H9 (cell line): ENCODE measurements around the gene INSR. TPM values are rescaled to one million over a fixed set of nuclear protein-coding genes. Genes with fewer than 3 reads are reported as not detected.

Source experiments
- DNase-seq: peaks from one replicate; pipeline ENCODE4 v3.0.0-alpha.2; 2017
- H2AFZ ChIP-seq: one replicate; pipeline ENCODE4 v1.6.1; 2013; ENCODE audit warnings: mild to moderate bottlenecking, low read length, control low read depth, moderate library complexity
- H2AK5ac ChIP-seq: 2 replicates; pipeline ENCODE4 v1.6.1; 2013; ENCODE audit warnings: low read length, control low read depth, mixed read lengths; ENCODE audit not compliant: insufficient read length
- H2BK120ac ChIP-seq: one replicate; pipeline ENCODE4 v1.6.1; 2013; ENCODE audit warnings: low read depth, mild to moderate bottlenecking, low read length, control low read depth, inconsistent platforms; ENCODE audit not compliant: poor library complexity, severe bottlenecking
- H2BK12ac ChIP-seq: 2 replicates; pipeline ENCODE4 v1.6.1; 2013; ENCODE audit warnings: low read length, control low read depth, mixed read lengths, low read depth; ENCODE audit not compliant: insufficient read length
- H2BK15ac ChIP-seq: 2 replicates; pipeline ENCODE4 v1.6.1; 2013; ENCODE audit warnings: low read depth, low read length, control low read depth
- H2BK20ac ChIP-seq: one replicate; pipeline ENCODE4 v1.6.1; 2013; ENCODE audit warnings: low read depth, mild to moderate bottlenecking, low read length, control low read depth, inconsistent platforms; ENCODE audit not compliant: poor library complexity, severe bottlenecking
- H2BK5ac ChIP-seq: 2 replicates; pipeline ENCODE4 v1.6.1; 2013; ENCODE audit warnings: low read length, control low read depth, mixed read lengths; ENCODE audit not compliant: insufficient read length
- H3K14ac ChIP-seq: 2 replicates; pipeline ENCODE4 v1.6.1; 2013; ENCODE audit warnings: low read length, control low read depth; ENCODE audit not compliant: insufficient read depth
- H3K18ac ChIP-seq: 2 replicates; pipeline ENCODE4 v1.6.1; 2013; ENCODE audit warnings: low read depth, mild to moderate bottlenecking, mixed read lengths, low read length, control low read depth; ENCODE audit not compliant: insufficient read length
- H3K23ac ChIP-seq: 2 replicates; pipeline ENCODE4 v1.6.1; 2013; ENCODE audit warnings: low read length, control low read depth, mixed read lengths, low read depth; ENCODE audit not compliant: insufficient read length
- H3K23me2 ChIP-seq: 2 replicates; pipeline ENCODE4 v1.6.1; 2013; ENCODE audit warnings: low read depth, mild to moderate bottlenecking, mixed read lengths, low read length, control low read depth; ENCODE audit not compliant: insufficient read length, poor library complexity, severe bottlenecking
- H3K27ac ChIP-seq: 2 replicates; pipeline ENCODE4 v1.5.1; 2013; ENCODE audit warnings: low read length, control low read depth, mixed read lengths, low read depth; ENCODE audit not compliant: insufficient read length
- H3K27me3 ChIP-seq: 2 replicates; pipeline ENCODE4 v1.6.1; 2013; ENCODE audit warnings: low read length, control low read depth, inconsistent platforms; ENCODE audit not compliant: insufficient read depth
- H3K4ac ChIP-seq: 2 replicates; pipeline ENCODE4 v1.6.1; 2013; ENCODE audit warnings: low read depth, mild to moderate bottlenecking, control low read depth, inconsistent platforms, low read length, moderate library complexity
- H3K4me1 ChIP-seq: 2 replicates; pipeline ENCODE4 v1.6.1; 2013; ENCODE audit warnings: low read length, control low read depth, inconsistent platforms; ENCODE audit not compliant: insufficient read depth
- H3K4me2 ChIP-seq: 2 replicates; pipeline ENCODE4 v1.6.1; 2013; ENCODE audit warnings: low read length, control low read depth, mixed read lengths; ENCODE audit not compliant: insufficient read length, insufficient read depth
- H3K56ac ChIP-seq: 2 replicates; pipeline ENCODE4 v1.6.1; 2013; ENCODE audit warnings: low read depth, mild to moderate bottlenecking, mixed read lengths, low read length, control low read depth; ENCODE audit not compliant: insufficient read length
- H3K79me1 ChIP-seq: 2 replicates; pipeline ENCODE4 v1.6.1; 2013; ENCODE audit warnings: low read depth, mild to moderate bottlenecking, moderate library complexity, low read length, control low read depth, inconsistent platforms; ENCODE audit not compliant: insufficient read depth, poor library complexity, severe bottlenecking
- H3K79me2 ChIP-seq: 2 replicates; pipeline ENCODE4 v1.6.1; 2013; ENCODE audit warnings: low read length, control low read depth, inconsistent platforms; ENCODE audit not compliant: insufficient read depth
- H3K9ac ChIP-seq: 2 replicates; pipeline ENCODE4 v1.6.1; 2013; ENCODE audit warnings: low read length, control low read depth, mixed read lengths; ENCODE audit not compliant: insufficient read length; ENCODE audit errors: extremely low read depth
- H3K9me3 ChIP-seq: one replicate; pipeline ENCODE4 v1.6.1; 2013; ENCODE audit warnings: low read depth, low read length, inconsistent platforms; ENCODE audit not compliant: control insufficient read depth
- H3T11ph ChIP-seq: one replicate; pipeline ENCODE4 v1.6.1; 2013; ENCODE audit warnings: mild to moderate bottlenecking, low read length, control low read depth, inconsistent platforms
- H4K20me1 ChIP-seq: one replicate; pipeline ENCODE4 v1.6.1; 2013; ENCODE audit not compliant: control insufficient read depth, insufficient read length, insufficient read depth
- H4K5ac ChIP-seq: 2 replicates; pipeline ENCODE4 v1.6.1; 2013; ENCODE audit warnings: low read depth, mild to moderate bottlenecking, mixed read lengths, low read length, control low read depth; ENCODE audit not compliant: insufficient read length
- H4K8ac ChIP-seq: replicated peaks from 2 replicates; pipeline ENCODE4 v1.6.1; 2013; ENCODE audit warnings: low read length, control low read depth, mixed read lengths, low read depth; ENCODE audit not compliant: insufficient read length
- H4K91ac ChIP-seq: 2 replicates; pipeline ENCODE4 v1.6.1; 2013; ENCODE audit warnings: low read depth, mild to moderate bottlenecking, moderate library complexity, mixed read lengths, low read length, control low read depth; ENCODE audit not compliant: insufficient read length
- H3K27ac Mint-ChIP-seq, 3 experiments: 2 replicates in 2 of 3; 3 replicates in 1 of 3; pipeline ENCODE4 v1.8.0; 2020 to 2021; ENCODE audit warnings: mixed read lengths in 3 of 3, mild to moderate bottlenecking in 1 of 3, moderate library complexity in 1 of 3
- H3K27me3 Mint-ChIP-seq: 2 replicates; pipeline ENCODE4 v1.8.0; 2021; ENCODE audit warnings: low read depth, mild to moderate bottlenecking, moderate library complexity, mixed read lengths
- H3K36me3 Mint-ChIP-seq, 3 experiments: 2 replicates in 2 of 3; 3 replicates in 1 of 3; pipeline ENCODE4 v1.8.0; 2020 to 2021; ENCODE audit warnings: low read depth in 3 of 3, mixed read lengths in 3 of 3; ENCODE audit not compliant: insufficient read depth in 1 of 3
- H3K4me1 Mint-ChIP-seq, 2 experiments: 2 replicates each; pipeline ENCODE4 v1.8.0; 2020; ENCODE audit warnings: mixed read lengths in 2 of 2
- H3K4me3 Mint-ChIP-seq, 2 experiments: 2 replicates in 1 of 2; 3 replicates in 1 of 2; pipeline ENCODE4 v1.8.0; 2020 to 2021; ENCODE audit warnings: mild to moderate bottlenecking in 2 of 2, mixed read lengths in 2 of 2, moderate library complexity in 1 of 2
- H3K9me3 Mint-ChIP-seq, 2 experiments: 2 replicates in 1 of 2; 3 replicates in 1 of 2; pipeline ENCODE4 v1.8.0; 2020; ENCODE audit warnings: mild to moderate bottlenecking in 2 of 2, mixed read lengths in 2 of 2, moderate library complexity in 1 of 2
- WGBS: extraction: QIAGEN DNeasy Blood & Tissue Kit; methylation state at CpG from one replicate; pipeline ENCODE4 v1.1.7; 2013; ENCODE audit warnings: missing lambda C conversion rate, low lambda C conversion rate, mixed read lengths; ENCODE audit not compliant: insufficient read length; ENCODE audit errors: extremely low coverage; 5-methylcytosine and 5-hydroxymethylcytosine counted together
- total RNA-seq: library from RNA; stranded (reverse); gene quantifications from 2 replicates; pipeline ENCODE4 v1.2.1, GENCODE V29; 2021
- TF ChIP-seq, protein P1 (sequence below): fragments of 200-600 bp; sonication (generic); conservative IDR thresholded peaks from 3 replicates; pipeline ENCODE4 v1.8.0; 2021; ENCODE audit warnings: antibody characterized with exemption, mild to moderate bottlenecking

Gene INSR
- total RNA-seq, 1 experiment from 2014 or later = 39.8 TPM

DNA sequence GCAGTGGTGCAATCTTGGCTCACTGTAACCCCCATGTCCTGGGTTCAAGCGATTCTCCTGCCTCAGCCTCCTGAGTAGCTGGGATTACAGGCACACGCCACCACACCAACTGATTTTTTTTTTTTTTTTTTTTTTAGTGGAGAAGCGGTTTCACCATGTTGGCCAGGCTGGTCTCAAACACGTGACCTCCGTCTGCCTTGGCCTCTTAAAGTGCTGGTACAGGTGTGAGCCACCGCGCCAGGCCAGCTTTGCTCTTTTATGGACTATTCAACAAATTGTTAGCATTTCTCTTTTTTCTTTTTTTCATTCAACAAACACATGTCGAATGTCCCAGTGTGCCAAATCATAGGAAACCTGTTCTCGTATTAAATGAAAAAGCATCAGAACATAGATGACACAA lies 99.6 kb downstream of the INSR start:
- Histone ChIP-seq H2BK120ac (no peak overlapping the region), H3K27me3 (no peaks in the 10 kb centered on the region), H4K91ac (no peak overlapping the region), H3K14ac (no peak overlapping the region), H4K8ac (no peak overlapping the region), H3K79me2 (no peaks in the 10 kb centered on the region), H3K9ac (no peak overlapping the region), H3K9me3 (no peaks in the 10 kb centered on the region), H3K27ac (no peak overlapping the region), H2BK5ac (no peak overlapping the region), H2BK12ac (no peak overlapping the region), H3K4ac (no peak overlapping the region), H3K4me2 (no peak overlapping the region), H3K18ac (no peak overlapping the region), H2AFZ (no peak overlapping the region), H2BK20ac (no peak overlapping the region), H3T11ph (no peak overlapping the region), H3K56ac (no peak overlapping the region), H2BK15ac (no peak overlapping the region), H4K5ac (no peak overlapping the region), H3K23ac (no peak overlapping the region), H2AK5ac (no peak overlapping the region), H3K4me1 (no peaks in the 10 kb centered on the region; the same call in 1 of the 2 replicates), H4K20me1 (no peaks in the 10 kb centered on the region), H3K23me2 (peaks cover 3% of the 10 kb centered on the region), H3K79me1 (no peaks in the 10 kb centered on the region)
- Mint-ChIP-seq H3K27ac (no peak overlapping the region), H3K9me3 (no peaks in the 10 kb centered on the region; a peak in 1 of 5 replicates), H3K4me3 (no peak overlapping the region), H3K36me3 (no peaks in the 10 kb centered on the region), H3K27me3 (no peaks in the 10 kb centered on the region), H3K4me1 (peaks cover 4 to 23% of the 10 kb centered on the region in 2 experiments)
- WGBS = no CpG with 5 or more reads among the region's 9 CpGs
- TF ChIP-seq, protein P1, sequence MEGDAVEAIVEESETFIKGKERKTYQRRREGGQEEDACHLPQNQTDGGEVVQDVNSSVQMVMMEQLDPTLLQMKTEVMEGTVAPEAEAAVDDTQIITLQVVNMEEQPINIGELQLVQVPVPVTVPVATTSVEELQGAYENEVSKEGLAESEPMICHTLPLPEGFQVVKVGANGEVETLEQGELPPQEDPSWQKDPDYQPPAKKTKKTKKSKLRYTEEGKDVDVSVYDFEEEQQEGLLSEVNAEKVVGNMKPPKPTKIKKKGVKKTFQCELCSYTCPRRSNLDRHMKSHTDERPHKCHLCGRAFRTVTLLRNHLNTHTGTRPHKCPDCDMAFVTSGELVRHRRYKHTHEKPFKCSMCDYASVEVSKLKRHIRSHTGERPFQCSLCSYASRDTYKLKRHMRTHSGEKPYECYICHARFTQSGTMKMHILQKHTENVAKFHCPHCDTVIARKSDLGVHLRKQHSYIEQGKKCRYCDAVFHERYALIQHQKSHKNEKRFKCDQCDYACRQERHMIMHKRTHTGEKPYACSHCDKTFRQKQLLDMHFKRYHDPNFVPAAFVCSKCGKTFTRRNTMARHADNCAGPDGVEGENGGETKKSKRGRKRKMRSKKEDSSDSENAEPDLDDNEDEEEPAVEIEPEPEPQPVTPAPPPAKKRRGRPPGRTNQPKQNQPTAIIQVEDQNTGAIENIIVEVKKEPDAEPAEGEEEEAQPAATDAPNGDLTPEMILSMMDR = no peak
- DNase-seq = no peak
